Cardiac muscle cell (in vitro differentiated cells and primary cell): ENCODE results near the gene WDR87. TPM values are rescaled to one million over a fixed set of nuclear protein-coding genes. Genes with fewer than 3 reads are reported as not detected.

Source experiments
- DNase-seq, 2 donors: peaks; one replicate each; pipeline versions ENCODE4 v3.0.0 to v3.0.0-alpha.2; 2010 to 2017; ENCODE audit warnings: low read depth in 1 of 2, low spot score in 1 of 2
- H3K27ac ChIP-seq: fragments of 200-600 bp; sonication (generic); 2 replicates; pipeline ENCODE4 v1.5.1; 2016
- H3K27me3 ChIP-seq: fragments of 200-600 bp; sonication (generic); 2 replicates; pipeline ENCODE4 v1.6.0; 2016; ENCODE audit warnings: control low read depth
- H3K36me3 ChIP-seq: fragments of 200-600 bp; sonication (generic); 2 replicates; pipeline ENCODE4 v1.5.1; 2016; ENCODE audit warnings: control low read depth
- H3K4me1 ChIP-seq: fragments of 200-600 bp; sonication (generic); 2 replicates; pipeline ENCODE4 v1.8.1; 2017; ENCODE audit warnings: low read depth, mild to moderate bottlenecking, mixed run types
- H3K4me3 ChIP-seq: fragments of 200-600 bp; sonication (generic); 2 replicates; pipeline ENCODE4 v1.5.1; 2016; ENCODE audit warnings: mild to moderate bottlenecking
- H3K9me3 ChIP-seq: fragments of 200-600 bp; sonication (generic); 2 replicates; pipeline ENCODE4 v1.5.1; 2017; ENCODE audit warnings: low read depth, mild to moderate bottlenecking, control low read depth
- polyA plus RNA-seq: library from polyadenylated mRNA; unstranded; fragments of >200 nt; fragmentation: Nextera tagmentation; extraction: Ambion mirVana; gene quantifications from 2 replicates; pipeline ENCODE4 v1.2.1, GENCODE V29; 2016
- total RNA-seq: library from RNA; depleted of rRNA; stranded (reverse); fragments of >200 nt; gene quantifications from 2 replicates; pipeline ENCODE4 v1.2.3, GENCODE V29; 2016
- TF ChIP-seq, protein P1 (sequence below): IDR thresholded peaks from 2 replicates; pipeline ENCODE4 v1.5.1; 2012; ENCODE audit warnings: low read depth, mild to moderate bottlenecking, low read length

Gene WDR87
- total and polyA plus RNA-seq, 2 experiments from 2014 or later = not detected

GRCh38 chr19:37943480-37943879 lies 37.1 kb upstream of the WDR87 start:
- peaks cover 11% of the 10 kb centered on the region for H3K4me1 ChIP-seq
- peak overlapping the region; percentile 38 for H3K27ac ChIP-seq
- no peaks in the 10 kb centered on the region for H3K9me3 ChIP-seq
- TF ChIP-seq, protein P1, sequence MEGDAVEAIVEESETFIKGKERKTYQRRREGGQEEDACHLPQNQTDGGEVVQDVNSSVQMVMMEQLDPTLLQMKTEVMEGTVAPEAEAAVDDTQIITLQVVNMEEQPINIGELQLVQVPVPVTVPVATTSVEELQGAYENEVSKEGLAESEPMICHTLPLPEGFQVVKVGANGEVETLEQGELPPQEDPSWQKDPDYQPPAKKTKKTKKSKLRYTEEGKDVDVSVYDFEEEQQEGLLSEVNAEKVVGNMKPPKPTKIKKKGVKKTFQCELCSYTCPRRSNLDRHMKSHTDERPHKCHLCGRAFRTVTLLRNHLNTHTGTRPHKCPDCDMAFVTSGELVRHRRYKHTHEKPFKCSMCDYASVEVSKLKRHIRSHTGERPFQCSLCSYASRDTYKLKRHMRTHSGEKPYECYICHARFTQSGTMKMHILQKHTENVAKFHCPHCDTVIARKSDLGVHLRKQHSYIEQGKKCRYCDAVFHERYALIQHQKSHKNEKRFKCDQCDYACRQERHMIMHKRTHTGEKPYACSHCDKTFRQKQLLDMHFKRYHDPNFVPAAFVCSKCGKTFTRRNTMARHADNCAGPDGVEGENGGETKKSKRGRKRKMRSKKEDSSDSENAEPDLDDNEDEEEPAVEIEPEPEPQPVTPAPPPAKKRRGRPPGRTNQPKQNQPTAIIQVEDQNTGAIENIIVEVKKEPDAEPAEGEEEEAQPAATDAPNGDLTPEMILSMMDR = no peak
- no peaks in the 10 kb centered on the region for H3K27me3 ChIP-seq
- DNase-seq = peak in 1 of 2 donors; percentile 30
- no peak overlapping the region for H3K4me3 ChIP-seq
- H3K36me3 ChIP-seq = no peaks in the 10 kb centered on the region

DNA sequence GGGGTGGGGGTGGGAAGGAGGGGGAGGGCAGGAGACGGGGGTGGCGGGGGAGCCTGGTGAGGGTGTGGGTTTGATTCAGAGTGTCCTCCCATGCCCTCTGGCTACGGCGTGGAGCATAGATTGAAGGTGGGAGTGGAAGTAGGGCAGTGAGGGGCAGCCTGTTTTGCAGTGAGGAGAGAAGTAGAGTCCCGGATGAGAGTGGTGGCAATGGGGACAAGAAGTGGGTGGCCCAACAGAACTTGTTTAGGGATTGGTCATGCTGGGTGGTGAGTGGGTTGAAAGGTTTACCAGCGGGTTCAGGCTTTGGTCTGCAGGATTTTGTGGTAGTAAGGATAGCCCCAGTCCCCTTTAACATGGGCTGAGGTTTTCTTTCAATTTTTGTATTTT lies 36.1 kb upstream of the WDR87 start:
- no peak for DNase-seq
- no peaks in the 10 kb centered on the region for H3K27me3 ChIP-seq
- H3K36me3 ChIP-seq = no peaks in the 10 kb centered on the region
- peaks cover 8% of the 10 kb centered on the region for H3K4me1 ChIP-seq
- TF ChIP-seq, protein P1 = no peak
- no peak overlapping the region for H3K27ac ChIP-seq
- H3K4me3 ChIP-seq = no peak overlapping the region
- H3K9me3 ChIP-seq = no peaks in the 10 kb centered on the region

GRCh38 chr19:37941782-37942515 lies 35.6 kb upstream of the WDR87 start:
- H3K4me3 ChIP-seq = no peak overlapping the region
- no peaks in the 10 kb centered on the region for H3K27me3 ChIP-seq
- TF ChIP-seq, protein P1 = no peak
- no peaks in the 10 kb centered on the region for H3K36me3 ChIP-seq
- no peak for DNase-seq
- no peaks in the 10 kb centered on the region for H3K9me3 ChIP-seq
- peaks cover 8% of the 10 kb centered on the region for H3K4me1 ChIP-seq
- H3K27ac ChIP-seq = no peak overlapping the region

DNA sequence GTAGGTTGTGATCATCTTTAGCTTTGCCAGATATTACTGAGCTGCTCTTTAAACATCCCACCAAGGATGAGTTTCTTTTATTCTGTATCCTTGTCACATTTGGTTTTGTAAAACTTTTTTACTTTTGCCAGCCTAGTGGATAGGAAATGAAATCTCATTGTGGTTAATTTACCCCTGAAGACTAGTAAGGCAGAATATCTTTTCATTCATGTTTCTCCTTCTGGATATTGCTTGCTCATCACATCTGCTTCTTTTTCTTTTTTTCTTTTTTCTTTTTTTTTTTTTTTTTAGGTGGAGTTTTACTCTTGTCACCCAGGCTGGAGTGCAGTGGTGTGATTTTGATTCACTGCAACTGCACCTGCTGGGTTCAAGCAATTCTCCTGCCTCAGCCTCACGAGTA lies 32.0 kb upstream of the WDR87 start:
- DNase-seq = no peak
- no peaks in the 10 kb centered on the region for H3K27me3 ChIP-seq
- H3K36me3 ChIP-seq = no peaks in the 10 kb centered on the region
- no peaks in the 10 kb centered on the region for H3K9me3 ChIP-seq
- H3K27ac ChIP-seq = no peak overlapping the region
- peaks cover 15% of the 10 kb centered on the region for H3K4me1 ChIP-seq
- no peak overlapping the region for H3K4me3 ChIP-seq
- TF ChIP-seq, protein P1 = no peak

DNA sequence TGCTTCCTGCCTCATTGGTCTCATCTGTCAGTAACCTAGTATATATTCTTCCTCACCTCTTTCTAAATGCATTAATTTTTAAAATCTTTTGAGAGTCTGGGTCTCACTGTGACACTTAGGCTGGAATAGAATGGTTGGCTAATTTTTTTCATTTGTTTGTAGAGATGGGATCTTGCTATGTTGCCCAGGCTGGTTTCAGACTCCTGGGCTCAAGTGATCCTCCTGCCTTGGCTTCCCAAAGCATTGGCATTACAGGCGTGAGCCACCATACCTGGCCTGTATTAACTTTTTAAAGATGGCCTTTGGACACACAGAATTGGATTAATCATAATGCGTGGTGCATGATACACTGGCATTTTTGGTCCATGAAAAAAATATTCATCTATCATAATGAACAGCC lies 30.5 kb upstream of the WDR87 start:
- Histone ChIP-seq H3K36me3 (no peaks in the 10 kb centered on the region), H3K27me3 (no peaks in the 10 kb centered on the region), H3K4me3 (no peak overlapping the region), H3K9me3 (no peaks in the 10 kb centered on the region), H3K4me1 (peaks cover 28% of the 10 kb centered on the region), H3K27ac (no peak overlapping the region)
- TF ChIP-seq, protein P1 = no peak
- no peak for DNase-seq

GRCh38 chr19:37936166-37936565 lies 29.8 kb upstream of the WDR87 start:
- H3K4me1 ChIP-seq = peaks cover 34% of the 10 kb centered on the region
- H3K36me3 ChIP-seq = no peaks in the 10 kb centered on the region
- no peak for DNase-seq
- TF ChIP-seq, protein P1 = no peak
- no peak overlapping the region for H3K4me3 ChIP-seq
- no peaks in the 10 kb centered on the region for H3K9me3 ChIP-seq
- H3K27me3 ChIP-seq = no peaks in the 10 kb centered on the region
- no peak overlapping the region for H3K27ac ChIP-seq
